Measurements from ENCODE around the gene CLEC18C.
"Not testable (repeated sequence)": the region's sequence is repeated elsewhere in the genome, so short reads cannot be mapped to it uniquely, and the experiment has no call there.

The CLEC18C gene

DNA sequence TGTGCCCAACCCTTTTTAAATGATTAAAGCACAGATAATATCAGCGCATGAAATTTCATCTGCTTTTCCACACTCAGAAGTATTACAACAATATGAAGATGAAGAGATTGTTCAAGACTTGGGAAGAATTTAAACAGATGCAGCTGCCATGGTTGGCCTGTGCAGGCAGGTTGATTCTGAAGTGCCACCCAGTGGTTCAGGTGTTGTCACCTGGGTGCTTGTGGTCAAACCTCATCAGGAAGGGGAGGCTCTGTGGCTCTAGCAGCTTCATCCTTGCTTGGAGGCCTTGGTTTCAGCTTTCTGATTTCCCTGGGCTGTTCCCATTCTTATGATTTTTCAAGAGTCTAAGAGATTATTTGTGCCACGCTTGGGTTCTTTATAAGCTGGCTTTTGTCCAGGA lies 22.2 kb upstream of the CLEC18C start:
- Histone ChIP-seq H3K4me3 (ENCODE audit: low read length) (no peak overlapping the region), H3K9me3 (ENCODE audit: control insufficient read depth, low read length) (no peaks in the 10 kb centered on the region), H3K36me3 (ENCODE audit: control insufficient read depth, insufficient read depth, low read length, severe bottlenecking) (peaks cover 82% of the 10 kb centered on the region), H3K9ac (ENCODE audit: low read length) (no peak overlapping the region), H3K4me1 (ENCODE audit: control insufficient read depth, insufficient read depth, low read length) (no peaks in the 10 kb centered on the region), H3K27me3 (replicated peaks; ENCODE audit: control insufficient read depth, insufficient read depth, low read length) (no peaks in the 10 kb centered on the region)
- no peak for DNase-seq (ENCODE audit: low read depth)

DNA sequence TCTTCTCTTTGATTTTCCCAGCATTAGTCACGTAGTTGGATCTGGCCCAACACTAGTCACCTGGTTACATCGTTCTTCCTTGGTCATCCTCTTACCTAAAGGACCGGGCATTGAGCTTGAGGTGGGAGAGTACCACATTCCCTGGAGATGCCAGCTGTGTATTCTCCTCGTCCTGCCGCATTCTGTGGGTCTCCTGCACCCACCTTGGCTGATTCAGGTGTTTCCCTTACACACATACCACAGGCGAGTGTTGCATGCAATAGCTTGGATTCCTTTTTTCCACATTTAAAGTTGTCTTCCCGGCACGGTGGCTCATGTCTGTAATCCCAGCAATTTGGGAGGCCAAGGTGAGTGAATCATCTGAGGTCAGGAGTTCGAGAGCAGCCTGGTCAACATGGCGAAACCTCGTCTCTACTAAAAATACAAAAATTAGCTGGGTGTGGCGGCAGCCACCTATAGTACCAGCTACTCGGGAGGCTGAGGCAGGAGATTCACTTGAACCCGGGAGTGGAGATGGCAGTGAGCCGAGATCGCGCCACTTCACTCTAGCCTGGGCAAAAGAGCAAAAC lies 21.6 kb upstream of the CLEC18C start:
- Histone ChIP-seq H3K27me3 (replicated peaks; ENCODE audit: control insufficient read depth, insufficient read depth, low read length) (no peaks in the 10 kb centered on the region), H3K4me1 (ENCODE audit: control insufficient read depth, insufficient read depth, low read length) (no peaks in the 10 kb centered on the region), H3K36me3 (ENCODE audit: control insufficient read depth, insufficient read depth, low read length, severe bottlenecking) (peaks cover 88% of the 10 kb centered on the region), H3K4me3 (ENCODE audit: low read length) (no peak overlapping the region), H3K9ac (ENCODE audit: low read length) (no peak overlapping the region), H3K9me3 (ENCODE audit: control insufficient read depth, low read length) (no peaks in the 10 kb centered on the region)
- DNase-seq (ENCODE audit: low read depth): no peak

DNA sequence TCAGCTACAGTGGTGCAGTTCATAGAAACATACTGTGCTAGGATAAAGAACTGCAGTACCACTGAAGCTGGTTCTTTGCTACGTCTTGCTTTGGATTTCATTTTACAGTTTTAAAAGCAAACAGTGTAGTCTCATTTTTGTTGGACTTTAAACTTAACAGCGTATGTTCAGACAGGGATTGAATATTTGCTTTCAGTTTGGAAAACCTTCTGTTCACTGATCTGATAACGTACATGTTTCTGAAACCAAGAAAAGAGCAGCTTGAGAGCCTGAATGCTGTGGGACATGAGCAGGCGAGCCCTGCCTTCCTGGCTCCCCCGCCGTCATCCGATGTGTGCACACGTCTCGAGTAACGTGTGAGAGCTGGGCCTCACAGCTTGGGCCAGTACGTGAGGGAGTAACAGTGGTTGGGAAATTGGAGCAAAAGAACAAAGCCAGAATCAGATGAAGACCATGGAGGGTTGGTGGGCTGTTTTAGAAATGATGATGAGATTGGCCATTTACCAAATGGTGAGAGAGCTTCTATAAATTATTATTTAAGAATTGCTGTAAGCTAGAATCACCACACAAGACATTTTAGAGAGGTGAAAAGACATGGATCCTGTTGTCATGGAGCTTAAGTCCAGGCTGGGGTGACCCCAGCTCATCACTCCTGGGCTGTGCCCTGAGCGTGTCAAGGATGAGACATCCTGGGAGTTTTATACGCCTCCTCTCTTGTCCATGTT lies 20.8 kb upstream of the CLEC18C start:
- H3K36me3 ChIP-seq (ENCODE audit: control insufficient read depth, insufficient read depth, low read length, severe bottlenecking): peaks cover 91% of the 10 kb centered on the region
- no peaks in the 10 kb centered on the region for H3K4me1 ChIP-seq (ENCODE audit: control insufficient read depth, insufficient read depth, low read length)
- H3K9me3 ChIP-seq (ENCODE audit: control insufficient read depth, low read length): no peaks in the 10 kb centered on the region
- H3K9ac ChIP-seq (ENCODE audit: low read length): no peak overlapping the region
- DNase-seq (ENCODE audit: low read depth): no peak
- no peak overlapping the region for H3K4me3 ChIP-seq (ENCODE audit: low read length)
- H3K27me3 ChIP-seq (replicated peaks; ENCODE audit: control insufficient read depth, insufficient read depth, low read length): no peaks in the 10 kb centered on the region

DNA sequence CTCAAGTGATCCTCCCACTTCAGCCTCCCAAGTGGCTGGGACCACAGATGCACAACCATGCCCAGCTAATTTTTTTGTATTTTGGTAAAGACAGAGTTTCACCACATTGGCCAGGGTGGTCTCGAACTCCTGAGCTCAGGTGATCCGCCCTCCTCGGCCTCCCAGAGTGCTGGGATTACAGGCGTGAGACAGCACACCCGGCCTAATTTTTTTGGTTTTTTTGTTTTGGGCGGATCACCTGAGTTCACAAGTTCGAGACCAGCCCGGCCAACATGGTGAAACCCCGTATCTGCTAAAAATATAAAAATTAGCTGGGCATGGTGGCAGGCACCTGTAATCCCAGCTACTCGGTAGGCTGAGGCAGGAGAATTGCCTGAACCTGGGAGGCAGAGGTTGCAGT lies 18.9 kb upstream of the CLEC18C start:
- H3K4me1 ChIP-seq (ENCODE audit: control insufficient read depth, insufficient read depth, low read length); H3K4me3 ChIP-seq (ENCODE audit: low read length); H3K9me3 ChIP-seq (ENCODE audit: control insufficient read depth, low read length); H3K9ac ChIP-seq (ENCODE audit: low read length); H3K27me3 ChIP-seq (replicated peaks; ENCODE audit: control insufficient read depth, insufficient read depth, low read length); DNase-seq (ENCODE audit: low read depth): not testable (repeated sequence)
- peaks cover 97% of the 10 kb centered on the region for H3K36me3 ChIP-seq (ENCODE audit: control insufficient read depth, insufficient read depth, low read length, severe bottlenecking)

DNA sequence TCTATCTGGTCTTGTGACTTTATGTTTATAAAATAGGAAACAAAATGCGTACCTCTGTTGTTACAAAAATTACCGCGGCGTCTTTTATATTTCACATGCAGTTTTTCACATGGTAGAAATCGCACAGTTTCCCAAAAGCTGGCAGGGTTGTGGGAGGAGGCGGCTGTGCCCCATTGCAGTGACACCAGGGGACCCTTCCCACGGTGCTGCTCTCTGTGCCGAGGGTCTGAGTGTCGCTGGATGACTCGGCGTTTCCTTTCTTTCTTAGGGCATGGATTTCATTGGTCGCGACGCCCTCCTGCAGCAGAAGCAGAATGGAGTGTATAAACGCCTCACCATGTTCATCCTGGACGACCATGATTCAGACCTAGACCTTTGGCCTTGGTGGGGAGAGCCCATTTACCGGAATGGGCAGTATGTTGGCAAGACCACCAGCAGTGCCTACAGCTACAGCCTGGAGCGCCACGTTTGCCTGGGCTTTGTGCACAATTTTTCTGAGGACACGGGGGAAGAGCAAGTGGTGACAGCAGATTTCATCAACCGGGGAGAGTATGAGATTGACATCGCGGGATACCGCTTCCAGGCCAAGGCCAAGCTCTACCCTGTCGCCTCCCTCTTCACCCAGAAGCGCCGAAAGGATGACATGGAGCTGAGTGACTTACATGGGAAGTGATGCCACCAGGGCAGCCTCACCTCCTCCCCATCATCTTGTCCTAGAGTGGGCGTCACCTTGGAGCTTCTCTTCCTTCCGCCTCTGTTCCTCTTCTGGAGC lies 17.2 kb upstream of the CLEC18C start:
- no peaks in the 10 kb centered on the region for H3K27me3 ChIP-seq (replicated peaks; ENCODE audit: control insufficient read depth, insufficient read depth, low read length)
- H3K9ac ChIP-seq (ENCODE audit: low read length): no peak overlapping the region
- H3K4me1 ChIP-seq (ENCODE audit: control insufficient read depth, insufficient read depth, low read length): peaks cover 8% of the 10 kb centered on the region
- H3K4me3 ChIP-seq (ENCODE audit: low read length): no peak overlapping the region
- no peak for DNase-seq (ENCODE audit: low read depth)
- H3K36me3 ChIP-seq (ENCODE audit: control insufficient read depth, insufficient read depth, low read length, severe bottlenecking): peaks cover 95% of the 10 kb centered on the region
- no peaks in the 10 kb centered on the region for H3K9me3 ChIP-seq (ENCODE audit: control insufficient read depth, low read length)

DNA sequence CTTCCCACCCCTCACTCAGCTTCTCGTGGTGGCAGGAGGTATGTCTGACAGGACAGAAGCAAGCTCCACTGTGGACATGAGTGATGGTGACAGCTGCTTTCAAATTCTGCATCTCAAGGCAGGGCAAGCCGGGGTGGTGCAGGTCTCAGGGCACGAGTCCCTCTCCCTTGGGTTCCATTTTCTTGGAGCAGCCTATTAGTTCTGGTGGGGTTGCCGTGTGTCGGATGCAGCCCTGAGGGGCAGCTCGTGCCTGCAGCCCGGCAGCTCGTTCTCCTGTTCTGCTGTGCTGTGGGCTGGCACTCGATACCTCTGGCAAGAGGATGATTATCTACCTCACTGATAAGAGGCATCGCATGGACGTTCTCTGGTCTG lies 16.5 kb upstream of the CLEC18C start:
- no peak overlapping the region for H3K9ac ChIP-seq (ENCODE audit: low read length)
- no peak overlapping the region for H3K4me3 ChIP-seq (ENCODE audit: low read length)
- H3K4me1 ChIP-seq (ENCODE audit: control insufficient read depth, insufficient read depth, low read length): peaks cover 13% of the 10 kb centered on the region
- H3K9me3 ChIP-seq (ENCODE audit: control insufficient read depth, low read length): no peaks in the 10 kb centered on the region
- H3K36me3 ChIP-seq (ENCODE audit: control insufficient read depth, insufficient read depth, low read length, severe bottlenecking): peaks cover 88% of the 10 kb centered on the region
- no peak for DNase-seq (ENCODE audit: low read depth)
- no peaks in the 10 kb centered on the region for H3K27me3 ChIP-seq (replicated peaks; ENCODE audit: control insufficient read depth, insufficient read depth, low read length)

DNA sequence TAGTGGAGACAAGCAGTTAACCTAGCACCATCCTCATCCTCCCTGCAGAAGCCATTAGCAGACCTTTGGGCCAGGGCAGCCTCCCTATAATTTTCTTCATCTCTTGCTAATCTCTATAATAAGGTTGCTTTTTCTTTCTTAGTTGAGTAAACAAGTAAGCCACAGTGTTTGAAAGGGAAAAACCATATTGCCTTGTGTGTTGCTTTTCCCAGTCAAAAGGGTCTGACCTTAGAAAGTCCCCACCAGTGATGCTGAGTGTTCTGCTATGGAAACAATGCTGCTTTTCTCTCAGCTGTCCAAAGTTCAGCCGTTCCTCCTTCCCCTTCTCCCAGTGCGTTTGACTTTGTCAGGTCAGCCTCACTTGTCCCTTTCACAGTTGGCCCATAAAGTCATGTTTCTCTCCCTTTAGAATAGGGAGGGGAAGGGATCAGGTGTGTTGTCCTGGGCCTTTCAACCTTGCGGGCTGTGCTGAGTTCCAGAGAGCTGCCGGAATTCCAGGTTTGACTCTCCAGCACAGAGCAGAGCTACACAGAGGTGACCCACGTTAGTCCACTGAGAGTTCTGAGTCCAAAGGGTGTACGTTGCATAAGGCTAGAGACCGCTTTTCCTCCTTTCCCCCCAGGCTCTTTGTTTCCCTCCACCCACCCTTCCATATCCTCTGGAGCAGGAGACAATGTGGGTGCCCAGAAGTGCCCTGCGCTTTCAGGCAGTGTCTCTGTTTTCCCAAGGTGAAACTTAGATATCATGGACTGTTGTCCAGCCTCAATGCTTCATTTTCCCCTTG lies 15.9 kb upstream of the CLEC18C start:
- H3K4me3 ChIP-seq (ENCODE audit: low read length): no peak overlapping the region
- no peaks in the 10 kb centered on the region for H3K27me3 ChIP-seq (replicated peaks; ENCODE audit: control insufficient read depth, insufficient read depth, low read length)
- no peak for DNase-seq (ENCODE audit: low read depth)
- H3K9me3 ChIP-seq (ENCODE audit: control insufficient read depth, low read length): no peaks in the 10 kb centered on the region
- H3K9ac ChIP-seq (ENCODE audit: low read length): no peak overlapping the region
- H3K4me1 ChIP-seq (ENCODE audit: control insufficient read depth, insufficient read depth, low read length): peaks cover 19% of the 10 kb centered on the region
- peaks cover 82% of the 10 kb centered on the region for H3K36me3 ChIP-seq (ENCODE audit: control insufficient read depth, insufficient read depth, low read length, severe bottlenecking)

DNA sequence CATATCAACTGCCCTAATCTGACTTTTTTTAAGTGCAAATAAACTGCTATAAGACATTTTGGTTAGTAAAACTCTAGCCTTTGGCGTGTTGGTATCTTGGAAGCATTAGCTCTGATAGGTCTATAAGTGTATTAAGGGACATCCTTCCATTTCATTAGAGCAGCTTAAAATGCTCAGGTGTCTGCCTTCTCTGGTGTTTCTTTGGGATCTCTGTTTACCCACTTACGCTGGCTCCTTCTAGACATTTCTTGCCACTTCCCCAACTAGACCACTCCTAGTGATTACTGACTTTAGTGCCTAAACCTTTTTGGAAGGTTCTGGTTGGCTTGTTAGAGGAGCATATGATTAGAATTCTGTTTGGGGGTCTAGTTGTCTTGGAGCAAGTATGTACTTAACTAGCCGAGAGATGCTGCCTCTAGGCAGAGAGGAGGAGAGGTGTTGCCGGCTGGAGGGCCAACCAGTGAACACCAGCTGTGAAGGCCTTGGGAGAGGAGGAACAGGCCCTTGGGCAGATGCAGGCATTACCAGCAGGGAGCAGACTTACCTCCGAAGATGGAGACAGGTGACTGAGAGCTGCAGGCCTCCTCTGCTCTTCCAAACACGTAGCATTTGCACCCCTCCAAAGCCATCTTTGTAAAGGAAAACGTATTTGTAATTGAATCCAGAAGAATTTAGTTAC lies 15.2 kb upstream of the CLEC18C start:
- Histone ChIP-seq H3K4me1 (ENCODE audit: control insufficient read depth, insufficient read depth, low read length) (peaks cover 21% of the 10 kb centered on the region), H3K9me3 (ENCODE audit: control insufficient read depth, low read length) (no peaks in the 10 kb centered on the region), H3K27me3 (replicated peaks; ENCODE audit: control insufficient read depth, insufficient read depth, low read length) (no peaks in the 10 kb centered on the region), H3K4me3 (ENCODE audit: low read length) (no peak overlapping the region), H3K36me3 (ENCODE audit: control insufficient read depth, insufficient read depth, low read length, severe bottlenecking) (peaks cover 75% of the 10 kb centered on the region), H3K9ac (ENCODE audit: low read length) (no peak overlapping the region)
- no peak for DNase-seq (ENCODE audit: low read depth)

DNA sequence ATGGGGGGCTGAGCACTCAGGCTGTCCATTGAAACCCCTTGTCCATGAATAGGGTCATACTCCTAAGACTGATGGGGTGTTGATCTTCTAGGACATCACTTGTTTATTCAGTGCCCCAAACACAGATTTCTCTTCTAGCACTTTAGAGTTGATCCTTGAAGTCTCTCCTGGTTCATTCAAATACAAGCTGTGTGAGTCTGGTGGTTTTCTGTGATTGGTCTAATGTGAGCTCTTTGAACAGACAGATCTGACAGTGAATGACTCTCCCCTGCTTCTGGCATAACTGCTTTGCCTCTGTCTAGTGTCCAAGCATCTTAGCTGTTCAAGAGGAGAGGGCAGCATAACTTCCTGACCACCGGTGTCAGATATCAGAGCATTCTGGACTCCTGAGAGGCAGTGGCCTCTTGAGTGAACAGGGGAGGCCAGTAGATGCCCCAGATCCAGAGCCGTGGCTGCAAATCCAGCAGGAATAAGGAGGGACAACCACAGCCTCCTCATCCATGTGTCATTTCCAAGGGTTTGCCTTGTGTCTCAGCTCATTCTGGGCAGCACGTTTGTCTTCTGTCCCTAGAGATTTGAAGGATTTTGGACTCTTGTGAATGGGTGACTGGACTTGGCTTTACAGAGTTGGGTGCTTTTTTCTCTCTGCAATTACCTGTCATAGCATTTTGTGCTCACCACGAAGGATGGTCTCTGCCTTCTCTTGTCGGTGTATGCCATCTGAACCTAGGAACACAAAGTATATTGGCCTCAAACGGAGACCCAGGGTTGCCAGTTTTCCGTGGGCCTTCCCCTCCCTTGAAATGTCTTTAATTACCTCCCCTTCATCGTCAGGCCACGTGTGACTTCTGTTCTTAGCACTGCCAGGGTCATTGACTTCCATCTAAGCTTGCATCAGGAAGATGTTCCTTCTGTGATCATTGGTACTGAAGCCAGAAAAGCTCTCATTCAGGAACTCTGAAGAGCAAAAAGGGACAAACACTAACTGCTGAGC lies 13.9 kb upstream of the CLEC18C start:
- Histone ChIP-seq H3K9me3 (ENCODE audit: control insufficient read depth, low read length) (no peaks in the 10 kb centered on the region), H3K27me3 (replicated peaks; ENCODE audit: control insufficient read depth, insufficient read depth, low read length) (no peaks in the 10 kb centered on the region), H3K36me3 (ENCODE audit: control insufficient read depth, insufficient read depth, low read length, severe bottlenecking) (peaks cover 63% of the 10 kb centered on the region), H3K4me1 (ENCODE audit: control insufficient read depth, insufficient read depth, low read length) (peaks cover 21% of the 10 kb centered on the region), H3K4me3 (ENCODE audit: low read length) (no peak overlapping the region), H3K9ac (ENCODE audit: low read length) (no peak overlapping the region)
- DNase-seq (ENCODE audit: low read depth): peak; percentile 50

DNA sequence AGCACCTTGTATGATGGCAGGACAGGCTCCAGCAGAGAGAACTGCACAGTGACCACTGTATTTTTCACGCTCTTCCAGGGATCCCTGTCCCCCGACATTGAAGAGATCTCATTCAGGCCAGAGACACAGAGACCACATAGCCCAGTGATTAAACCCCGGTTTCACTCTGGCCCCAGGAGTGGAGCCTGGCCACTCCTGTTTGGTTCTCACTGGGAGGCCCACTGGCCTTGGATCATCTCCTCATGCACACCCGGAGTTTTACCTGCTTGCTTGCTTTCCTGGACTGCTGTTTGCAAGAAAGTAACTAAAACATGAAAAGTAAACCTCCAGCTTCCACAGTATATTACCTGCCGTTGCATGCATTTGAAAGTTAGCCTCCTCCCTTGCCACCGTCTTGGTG lies 13.2 kb upstream of the CLEC18C start:
- no peak for DNase-seq (ENCODE audit: low read depth)
- H3K4me3 ChIP-seq (ENCODE audit: low read length): no peak overlapping the region
- H3K27me3 ChIP-seq (replicated peaks; ENCODE audit: control insufficient read depth, insufficient read depth, low read length): no peaks in the 10 kb centered on the region
- no peak overlapping the region for H3K9ac ChIP-seq (ENCODE audit: low read length)
- H3K36me3 ChIP-seq (ENCODE audit: control insufficient read depth, insufficient read depth, low read length, severe bottlenecking): peaks cover 55% of the 10 kb centered on the region
- H3K9me3 ChIP-seq (ENCODE audit: control insufficient read depth, low read length): no peaks in the 10 kb centered on the region
- H3K4me1 ChIP-seq (ENCODE audit: control insufficient read depth, insufficient read depth, low read length): peaks cover 21% of the 10 kb centered on the region

Data from adipocyte (in vitro differentiated cells).